Measurements from ENCODE around the gene SYNE1. TPM values are rescaled to one million over a fixed set of nuclear protein-coding genes. Genes with fewer than 3 reads are reported as not detected.
"Not testable (repeated sequence)": the region's sequence is repeated elsewhere in the genome, so short reads cannot be mapped to it uniquely, and the experiment has no call there.

SYNE1 gene
- total and polyA plus RNA-seq, 2 experiments from 2014 or later = 17.6 to 59.9 TPM

DNA sequence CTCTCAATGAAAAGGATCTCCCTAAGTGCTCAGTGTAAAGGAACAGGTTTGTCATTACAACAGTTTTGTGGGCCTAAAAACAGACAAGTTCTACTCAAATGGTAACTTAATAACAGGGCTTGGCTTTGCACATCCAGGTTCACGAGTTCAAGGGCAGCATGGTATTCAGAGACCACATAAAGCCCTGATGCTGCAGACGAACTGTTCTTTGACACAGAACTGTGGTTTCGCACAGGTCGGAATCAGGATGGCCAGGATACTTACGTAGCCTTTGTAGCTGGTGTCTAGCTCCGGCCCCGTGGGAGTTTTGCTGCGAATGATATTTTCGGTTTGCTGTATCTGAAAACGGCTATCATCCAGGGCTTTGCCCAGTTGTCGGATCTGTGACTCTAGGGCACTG is 493.8 kb downstream of the SYNE1 start:
- WGBS (ENCODE audit: low lambda C conversion rate, missing lambda C conversion rate) = 96% methylated on average over 11 of the region's 11 CpGs
- no peak overlapping the region for H2AFZ ChIP-seq
- no peaks in the 10 kb centered on the region for H3K36me3 ChIP-seq (replicated peaks; ENCODE audit: insufficient read depth, low read depth)
- H3K79me2 ChIP-seq = no peaks in the 10 kb centered on the region
- DNase-seq (ENCODE audit: low spot score) = no peak
- no peaks in the 10 kb centered on the region for H4K20me1 ChIP-seq (ENCODE audit: insufficient read depth, poor library complexity, severe bottlenecking)
- H3K4me3 ChIP-seq = no peak overlapping the region
- no peaks in the 10 kb centered on the region for H3K9me3 ChIP-seq (ENCODE audit: low read depth)
- no peak overlapping the region for H3K27ac ChIP-seq
- H3K27me3 ChIP-seq = no peaks in the 10 kb centered on the region
- H3K4me1 ChIP-seq (ENCODE audit: insufficient read depth) = no peaks in the 10 kb centered on the region
- H3K9me2 ChIP-seq (replicated peaks; ENCODE audit: insufficient read depth) = no peaks in the 10 kb centered on the region
- H3K4me2 ChIP-seq = no peak overlapping the region
- TF ChIP-seq EZH2 (IDR thresholded peaks at IDR 0.05; ENCODE audit: borderline replicate concordance) (no peak), EZH2phosphoT487 (IDR thresholded peaks at IDR 0.05; ENCODE audit: low read depth, severe bottlenecking, unreplicated experiment) (no peak), CTCF (IDR thresholded peaks at IDR 0.05; ENCODE audit: poor library complexity) (no peak)

GRCh38 chr6:152142105-152142504 is 495.1 kb downstream of the SYNE1 start:
- Histone ChIP-seq H3K36me3 (replicated peaks; ENCODE audit: insufficient read depth, low read depth) (no peaks in the 10 kb centered on the region), H3K27ac (no peak overlapping the region), H3K4me2 (no peak overlapping the region), H3K9me3 (ENCODE audit: low read depth) (no peaks in the 10 kb centered on the region), H3K79me2 (no peaks in the 10 kb centered on the region), H3K9me2 (replicated peaks; ENCODE audit: insufficient read depth) (no peaks in the 10 kb centered on the region), H3K27me3 (no peaks in the 10 kb centered on the region), H4K20me1 (ENCODE audit: insufficient read depth, poor library complexity, severe bottlenecking) (no peaks in the 10 kb centered on the region), H3K4me1 (ENCODE audit: insufficient read depth) (no peaks in the 10 kb centered on the region), H3K4me3 (no peak overlapping the region), H2AFZ (no peak overlapping the region)
- DNase-seq (ENCODE audit: low spot score) = no peak
- 77% methylated on average over 5 of the region's 5 CpGs for WGBS (ENCODE audit: low lambda C conversion rate, missing lambda C conversion rate)
- TF ChIP-seq CTCF (IDR thresholded peaks at IDR 0.05; ENCODE audit: poor library complexity) = no peak
- no peak for TF ChIP-seq EZH2phosphoT487 (IDR thresholded peaks at IDR 0.05; ENCODE audit: low read depth, severe bottlenecking, unreplicated experiment)
- no peak for TF ChIP-seq EZH2 (IDR thresholded peaks at IDR 0.05; ENCODE audit: borderline replicate concordance)

GRCh38 chr6:152138344-152138743 is 498.8 kb downstream of the SYNE1 start:
- H3K9me3 ChIP-seq (ENCODE audit: low read depth); H3K27ac ChIP-seq; H4K20me1 ChIP-seq (ENCODE audit: insufficient read depth, poor library complexity, severe bottlenecking); H2AFZ ChIP-seq; H3K36me3 ChIP-seq (replicated peaks; ENCODE audit: insufficient read depth, low read depth); DNase-seq (ENCODE audit: low spot score); H3K79me2 ChIP-seq; H3K27me3 ChIP-seq; H3K9me2 ChIP-seq (replicated peaks; ENCODE audit: insufficient read depth); H3K4me3 ChIP-seq; H3K4me1 ChIP-seq (ENCODE audit: insufficient read depth); H3K4me2 ChIP-seq: not testable (repeated sequence)
- WGBS (ENCODE audit: low lambda C conversion rate, missing lambda C conversion rate) = 97% methylated on average over 6 of the region's 6 CpGs

DNA sequence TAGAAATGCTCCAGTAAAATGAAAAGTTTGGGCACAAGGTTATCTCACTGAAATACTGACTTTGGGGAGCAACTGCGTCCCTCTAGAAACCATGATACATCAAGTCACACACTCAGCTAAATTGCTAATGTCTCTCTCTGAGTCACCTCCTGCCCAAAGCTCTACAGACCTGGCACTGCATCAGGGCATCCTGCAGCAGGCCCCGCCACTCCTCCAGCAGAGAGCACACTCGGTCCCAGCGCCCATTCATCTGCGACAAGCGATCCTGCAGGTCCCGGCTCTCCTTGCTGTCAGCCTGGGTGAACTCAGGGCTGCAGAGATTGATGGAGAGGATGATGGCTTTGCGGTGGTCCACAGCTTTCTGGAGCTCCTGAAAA is 500.7 kb downstream of the SYNE1 start:
- Histone ChIP-seq H3K9me2 (replicated peaks; ENCODE audit: insufficient read depth) (no peaks in the 10 kb centered on the region), H4K20me1 (ENCODE audit: insufficient read depth, poor library complexity, severe bottlenecking) (no peaks in the 10 kb centered on the region), H3K36me3 (replicated peaks; ENCODE audit: insufficient read depth, low read depth) (no peaks in the 10 kb centered on the region), H3K4me3 (no peak overlapping the region), H3K4me1 (ENCODE audit: insufficient read depth) (no peaks in the 10 kb centered on the region), H3K9me3 (ENCODE audit: low read depth) (no peaks in the 10 kb centered on the region), H2AFZ (no peak overlapping the region), H3K27me3 (no peaks in the 10 kb centered on the region), H3K4me2 (no peak overlapping the region), H3K27ac (no peak overlapping the region), H3K79me2 (no peaks in the 10 kb centered on the region)
- TF ChIP-seq EZH2 (IDR thresholded peaks at IDR 0.05; ENCODE audit: borderline replicate concordance) (no peak), EZH2phosphoT487 (IDR thresholded peaks at IDR 0.05; ENCODE audit: low read depth, severe bottlenecking, unreplicated experiment) (no peak), CTCF (IDR thresholded peaks at IDR 0.05; ENCODE audit: poor library complexity) (no peak)
- no peak for DNase-seq (ENCODE audit: low spot score)
- 90% methylated on average over 8 of the region's 8 CpGs for WGBS (ENCODE audit: low lambda C conversion rate, missing lambda C conversion rate)
